Vagina (tissue), 2 donors: ENCODE results near the gene ANXA6. TPM values are rescaled to one million over a fixed set of nuclear protein-coding genes. Genes with fewer than 3 reads are reported as not detected.

Source experiments
- DNase-seq, 2 donors: peaks; one replicate each; pipeline ENCODE4 v3.0.0-alpha.2; 2017; ENCODE audit errors: extremely low spot score in 2 of 2
- H3K27ac ChIP-seq: fragments of 200-600 bp; sonication (generic); one replicate; pipeline ENCODE4 v1.5.1; 2019
- H3K27me3 ChIP-seq: fragments of 200-600 bp; sonication (generic); one replicate; pipeline ENCODE4 v1.5.1; 2019
- H3K36me3 ChIP-seq, 2 donors: fragments of 200-600 bp; sonication (generic); one replicate each; pipeline ENCODE4 v1.5.1; 2017 to 2019
- H3K4me1 ChIP-seq: fragments of 200-600 bp; sonication (generic); one replicate; pipeline ENCODE4 v1.5.1; 2019
- H3K4me3 ChIP-seq, 2 donors: fragments of 200-600 bp; sonication (generic); 1 replicate in 1 of 2; 2 replicates in 1 of 2; pipeline ENCODE4 v1.5.1; 2016 to 2019
- H3K9me3 ChIP-seq: fragments of 200-600 bp; sonication (generic); one replicate; pipeline ENCODE4 v1.5.1; 2019
- POLR2A ChIP-seq, 2 donors: fragments of 450-650 bp; IDR thresholded peaks; one replicate each; pipeline ENCODE4 v1.6.1; 2017; ENCODE audit warnings: antibody characterized with exemption in 2 of 2, mild to moderate bottlenecking in 2 of 2, moderate library complexity in 2 of 2
- POLR2AphosphoS5 ChIP-seq, 2 donors: sonication (generic); formaldehyde crosslinking; IDR thresholded peaks; one replicate each; pipeline ENCODE4 v1.9.0; 2017; ENCODE audit warnings: antibody characterized with exemption in 2 of 2, mild to moderate bottlenecking in 2 of 2, low read depth in 1 of 2; ENCODE audit not compliant: insufficient read depth in 1 of 2
- intact Hi-C: fragments of 100-400 bp; cut with DNase I; formaldehyde crosslinking; loops from one replicate; pipeline ENCODE4 v1.15.1; 2023
- total RNA-seq: library from RNA; depleted of rRNA; stranded (reverse); fragments of >200 nt; gene quantifications from one replicate; pipeline ENCODE4 v1.2.3, GENCODE V29; 2016
- TF ChIP-seq, protein P1 (sequence below), 3 experiments: fragments of 450-650 bp in 2 of 3; fragments of 200-600 bp in 1 of 3; sonication (generic) in 1 of 3; IDR thresholded peaks; one replicate each; pipeline ENCODE4 v1.5.1; 2017 to 2019; ENCODE audit warnings: antibody characterized with exemption in 3 of 3, mild to moderate bottlenecking in 2 of 3, moderate library complexity in 2 of 3

The ANXA6 gene
- total RNA-seq, 1 donor from 2014 or later: 190 TPM

DNA sequence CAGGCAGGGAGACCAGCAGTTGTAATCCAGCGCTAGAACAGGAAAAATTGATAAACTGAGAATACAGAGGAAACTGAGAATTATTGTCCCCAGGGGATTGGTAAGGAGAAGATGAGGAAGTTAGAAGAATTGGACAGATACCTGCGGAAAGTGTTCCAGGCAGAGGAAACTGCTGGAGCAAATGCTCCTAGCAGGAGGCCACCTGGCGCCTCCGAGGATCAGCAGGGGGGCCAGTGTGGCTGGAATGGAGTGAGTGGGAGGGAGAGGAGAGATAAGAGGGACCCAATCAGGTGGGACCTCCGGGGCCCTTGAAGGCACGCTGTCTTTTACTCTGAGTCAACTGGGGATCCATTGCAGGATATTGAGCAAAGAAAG, 695 bp upstream of the ANXA6 start:
- DNase-seq: no peak
- intact Hi-C loops: no loop called here
- peak overlapping the region; percentile 90 for H3K27ac ChIP-seq
- H3K27me3 ChIP-seq: no peaks in the 10 kb centered on the region
- peaks cover 42% of the 10 kb centered on the region for H3K4me1 ChIP-seq
- TF ChIP-seq POLR2AphosphoS5 (IDR thresholded peaks at IDR 0.05; ENCODE audit: insufficient read depth in 1 of 2, low read depth in 1 of 2) (no peak), POLR2A (IDR thresholded peaks at IDR 0.05) (no peak)
- TF ChIP-seq, protein P1, sequence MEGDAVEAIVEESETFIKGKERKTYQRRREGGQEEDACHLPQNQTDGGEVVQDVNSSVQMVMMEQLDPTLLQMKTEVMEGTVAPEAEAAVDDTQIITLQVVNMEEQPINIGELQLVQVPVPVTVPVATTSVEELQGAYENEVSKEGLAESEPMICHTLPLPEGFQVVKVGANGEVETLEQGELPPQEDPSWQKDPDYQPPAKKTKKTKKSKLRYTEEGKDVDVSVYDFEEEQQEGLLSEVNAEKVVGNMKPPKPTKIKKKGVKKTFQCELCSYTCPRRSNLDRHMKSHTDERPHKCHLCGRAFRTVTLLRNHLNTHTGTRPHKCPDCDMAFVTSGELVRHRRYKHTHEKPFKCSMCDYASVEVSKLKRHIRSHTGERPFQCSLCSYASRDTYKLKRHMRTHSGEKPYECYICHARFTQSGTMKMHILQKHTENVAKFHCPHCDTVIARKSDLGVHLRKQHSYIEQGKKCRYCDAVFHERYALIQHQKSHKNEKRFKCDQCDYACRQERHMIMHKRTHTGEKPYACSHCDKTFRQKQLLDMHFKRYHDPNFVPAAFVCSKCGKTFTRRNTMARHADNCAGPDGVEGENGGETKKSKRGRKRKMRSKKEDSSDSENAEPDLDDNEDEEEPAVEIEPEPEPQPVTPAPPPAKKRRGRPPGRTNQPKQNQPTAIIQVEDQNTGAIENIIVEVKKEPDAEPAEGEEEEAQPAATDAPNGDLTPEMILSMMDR (IDR thresholded peaks at IDR 0.05): no peak
- H3K36me3 ChIP-seq: no peaks in the 10 kb centered on the region
- peak overlapping the region; percentile 71 to 80 for H3K4me3 ChIP-seq
- H3K9me3 ChIP-seq: no peaks in the 10 kb centered on the region

DNA sequence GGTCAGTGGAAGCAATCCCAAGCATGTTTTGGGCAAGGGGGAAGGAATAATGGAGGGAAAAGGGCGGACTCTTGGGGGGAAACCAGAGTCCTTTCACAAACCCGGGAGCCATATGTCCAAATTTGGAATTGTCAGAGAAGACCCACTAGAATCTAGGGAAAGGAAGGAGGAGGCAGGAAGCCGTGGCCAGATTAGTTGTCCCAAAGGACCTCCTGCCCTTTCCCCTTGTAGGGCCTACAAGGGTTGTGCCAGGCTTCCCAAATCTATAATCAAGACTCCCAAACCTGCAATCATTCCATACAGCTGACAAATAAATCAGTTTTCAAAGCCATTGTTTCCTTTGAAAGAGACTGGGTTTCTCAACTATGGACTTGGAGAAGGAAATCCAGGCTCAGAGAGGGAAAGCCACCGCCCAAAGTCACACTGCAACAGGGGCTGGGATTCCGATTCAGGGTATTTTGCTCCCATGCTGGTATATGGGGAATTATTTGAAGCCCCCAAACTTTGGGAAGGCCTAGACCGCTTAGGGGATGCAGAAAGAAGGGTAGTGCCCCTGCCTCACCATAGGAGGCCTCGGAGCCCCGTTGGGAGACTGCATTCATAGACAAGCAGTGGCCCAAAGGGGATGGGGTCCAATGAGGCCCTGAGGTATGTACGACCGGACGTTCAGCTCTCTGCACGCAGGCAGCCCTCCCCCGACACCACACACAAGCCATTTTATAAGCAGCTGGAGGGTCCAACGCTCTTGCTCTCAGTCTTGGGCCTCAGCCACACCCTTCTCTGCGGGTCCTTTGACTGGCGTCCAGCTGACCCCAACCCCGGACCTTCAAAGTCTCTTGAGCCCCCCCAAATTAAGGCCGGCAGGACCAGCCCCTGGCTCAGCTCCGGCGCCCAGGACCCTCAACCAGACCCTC, 815 bp downstream of the ANXA6 start:
- no peaks in the 10 kb centered on the region for H3K9me3 ChIP-seq
- H3K27me3 ChIP-seq: no peaks in the 10 kb centered on the region
- peak overlapping the region; percentile 90 for H3K27ac ChIP-seq
- H3K4me1 ChIP-seq: peaks cover 51% of the 10 kb centered on the region
- no peak for DNase-seq
- intact Hi-C loops: no loop called here
- no peaks in the 10 kb centered on the region for H3K36me3 ChIP-seq
- peak overlapping the region; percentile 71 to 80 for H3K4me3 ChIP-seq
- no peak for TF ChIP-seq POLR2AphosphoS5 (IDR thresholded peaks at IDR 0.05; ENCODE audit: insufficient read depth in 1 of 2, low read depth in 1 of 2)
- TF ChIP-seq, protein P1 (IDR thresholded peaks at IDR 0.05): no peak
- TF ChIP-seq POLR2A (IDR thresholded peaks at IDR 0.05): no peak

GRCh38 chr5:151155775-151156506, 1.6 kb downstream of the ANXA6 start:
- H3K4me1 ChIP-seq: peaks cover 59% of the 10 kb centered on the region
- H3K36me3 ChIP-seq: no peaks in the 10 kb centered on the region
- H3K27me3 ChIP-seq: no peaks in the 10 kb centered on the region
- H3K9me3 ChIP-seq: no peaks in the 10 kb centered on the region
- DNase-seq: no peak
- H3K4me3 ChIP-seq: peak overlapping the region; percentile 71 to 80
- TF ChIP-seq POLR2AphosphoS5 (IDR thresholded peaks at IDR 0.05; ENCODE audit: insufficient read depth in 1 of 2, low read depth in 1 of 2) (peak in 1 of 2 donors; percentile 6), POLR2A (IDR thresholded peaks at IDR 0.05) (no peak)
- intact Hi-C loops: no loop called here
- peak overlapping the region; percentile 90 for H3K27ac ChIP-seq

- H3K4me3 ChIP-seq: peak overlapping the region; percentile 71 to 80
- intact Hi-C loops: no loop called here
- DNase-seq: no peak
- H3K9me3 ChIP-seq: no peaks in the 10 kb centered on the region
- TF ChIP-seq POLR2AphosphoS5 (IDR thresholded peaks at IDR 0.05; ENCODE audit: insufficient read depth in 1 of 2, low read depth in 1 of 2) (no peak), POLR2A (IDR thresholded peaks at IDR 0.05) (no peak)
- TF ChIP-seq, protein P1 (IDR thresholded peaks at IDR 0.05): no peak
- peaks cover 67% of the 10 kb centered on the region for H3K4me1 ChIP-seq
- H3K27me3 ChIP-seq: no peaks in the 10 kb centered on the region
- H3K27ac ChIP-seq: peak overlapping the region; percentile 90
- H3K36me3 ChIP-seq: no peaks in the 10 kb centered on the region
Measured at GRCh38 chr5:151154931-151155774, 2.4 kb downstream of the ANXA6 start.

DNA sequence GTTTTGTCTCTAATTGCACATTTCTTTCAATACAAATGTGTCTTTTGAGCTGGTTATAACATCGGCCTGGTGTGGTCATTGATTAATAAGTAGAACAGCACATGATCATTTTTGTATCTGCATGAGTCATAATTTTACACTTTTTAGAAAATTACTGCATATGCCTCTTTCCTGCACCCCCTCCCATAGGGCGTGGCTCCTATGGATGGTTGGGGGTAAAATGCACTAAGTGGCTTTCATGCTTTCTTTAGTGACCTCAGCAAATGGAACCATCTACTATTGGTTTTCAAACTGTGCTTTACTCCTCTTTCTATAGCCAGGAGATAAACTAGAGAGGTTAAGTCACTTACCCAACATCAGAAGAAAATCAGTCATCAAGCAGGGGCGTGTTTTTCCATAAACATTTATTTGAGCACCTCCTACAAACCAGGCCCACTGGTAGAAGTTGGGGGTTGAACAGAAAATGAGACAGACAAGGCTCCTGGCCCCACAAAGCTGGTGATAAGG, 3.8 kb downstream of the ANXA6 start:
- intact Hi-C loops: no loop called here
- peaks cover 78% of the 10 kb centered on the region for H3K4me1 ChIP-seq

More for the DNA sequence above, 3.8 kb downstream of the ANXA6 start:
- H3K36me3 ChIP-seq: no peaks in the 10 kb centered on the region
- peak overlapping the region; percentile 90 for H3K27ac ChIP-seq
- H3K9me3 ChIP-seq: no peaks in the 10 kb centered on the region
- H3K27me3 ChIP-seq: no peaks in the 10 kb centered on the region
- H3K4me3 ChIP-seq: no peak overlapping the region
- TF ChIP-seq, protein P1 (IDR thresholded peaks at IDR 0.05): no peak
- no peak for TF ChIP-seq POLR2AphosphoS5 (IDR thresholded peaks at IDR 0.05; ENCODE audit: insufficient read depth in 1 of 2, low read depth in 1 of 2)
- no peak for TF ChIP-seq POLR2A (IDR thresholded peaks at IDR 0.05)
- DNase-seq: no peak
